ENCODE measurements around the gene DENND6B. TPM values are rescaled to one million over a fixed set of nuclear protein-coding genes. Genes with fewer than 3 reads are reported as not detected.

The DENND6B gene
- total and polyA plus RNA-seq, 2 of the 13 experiments (the other 11 are each of a cell fraction or from before 2014, with no cell fraction given): 0.95 to 3.8 TPM

DNA sequence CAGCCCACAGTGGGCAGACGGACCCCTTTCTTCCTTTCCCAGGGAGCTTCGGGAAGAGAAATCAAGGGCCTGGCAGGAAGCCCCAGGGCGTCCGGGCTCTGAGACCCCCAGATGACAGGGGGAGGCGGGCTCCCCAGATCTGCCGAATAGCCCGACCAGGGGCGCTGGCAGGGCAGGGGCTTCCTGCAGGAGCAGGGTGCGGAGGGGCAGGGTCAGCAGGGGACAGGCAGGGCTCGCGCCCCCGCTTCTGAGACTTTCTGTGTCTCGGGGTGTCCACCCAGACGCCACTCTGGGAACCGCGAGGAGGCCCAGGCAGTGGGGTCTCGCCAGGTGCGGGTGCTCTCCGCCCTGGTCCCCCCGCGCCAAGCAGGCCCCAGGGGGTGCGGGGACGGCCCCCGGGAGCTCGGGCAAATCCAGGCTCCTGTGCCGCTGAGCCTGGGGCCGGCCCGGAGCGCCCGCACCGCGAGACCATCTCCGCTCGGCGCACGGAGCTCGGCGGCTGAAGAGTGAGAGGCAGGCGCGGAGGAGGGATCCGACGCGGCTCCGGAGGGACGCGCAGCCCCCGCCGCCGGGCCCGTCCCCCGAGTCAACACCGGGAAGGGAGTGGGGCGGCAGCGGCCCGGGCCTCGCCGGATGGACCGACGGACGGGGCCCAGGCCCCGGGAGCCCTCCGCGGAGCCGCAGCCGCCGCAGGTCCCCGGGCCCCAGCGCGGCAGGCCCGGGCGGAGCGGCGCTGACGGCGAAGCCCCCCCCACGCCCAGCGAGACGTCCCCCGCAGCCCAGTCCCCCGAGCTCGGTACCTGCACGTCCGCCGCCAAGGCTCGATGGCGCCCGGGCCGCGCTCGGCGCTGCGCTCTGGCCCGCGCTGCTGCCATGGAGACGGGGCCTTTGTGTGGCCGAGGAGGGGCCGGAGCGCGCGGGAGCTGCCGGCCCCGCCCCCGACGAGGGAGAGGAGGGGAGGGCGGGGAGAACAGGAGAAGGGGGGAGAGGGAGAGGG is 19.8 kb downstream of the DENND6B start, which contains the start of gene PLXNB2 (continued):
- TF ChIP-seq ZFP91 (CRISPR knock-in tag; IDR thresholded peaks at IDR 0.05; ENCODE audit: borderline replicate concordance) (no peak), MYC (CRISPR knock-in tag; IDR thresholded peaks at IDR 0.05; ENCODE audit: borderline replicate concordance) (peak; percentile 36; the same call in 1 of the 2 replicates), THAP11 (CRISPR knock-in tag; IDR thresholded peaks at IDR 0.05) (no peak), SMAD9 (CRISPR knock-in tag; IDR thresholded peaks at IDR 0.05) (no peak), ZNF773 (CRISPR knock-in tag; IDR thresholded peaks at IDR 0.05; ENCODE audit: borderline replicate concordance) (no peak), ZNF720 (CRISPR knock-in tag; IDR thresholded peaks at IDR 0.05) (no peak), LBX2 (CRISPR knock-in tag; IDR thresholded peaks at IDR 0.05; ENCODE audit: borderline replicate concordance) (no peak), RCOR2 (CRISPR knock-in tag; IDR thresholded peaks at IDR 0.05) (no peak), SNRNP70 (IDR thresholded peaks at IDR 0.05; ENCODE audit: low read depth, low read length) (no peak), ZNF496 (CRISPR knock-in tag; IDR thresholded peaks at IDR 0.05; ENCODE audit: insufficient replicate concordance) (no peak), GABPB1 (CRISPR knock-in tag; IDR thresholded peaks at IDR 0.05) (no peak), ZNF652 (CRISPR knock-in tag; IDR thresholded peaks at IDR 0.05; ENCODE audit: borderline replicate concordance, low read depth) (no peak), ZBTB21 (CRISPR knock-in tag; IDR thresholded peaks at IDR 0.05) (no peak), ZNF101 (CRISPR knock-in tag; IDR thresholded peaks at IDR 0.05; ENCODE audit: borderline replicate concordance, low read depth) (no peak), ZNF235 (CRISPR knock-in tag; IDR thresholded peaks at IDR 0.05; ENCODE audit: borderline replicate concordance) (no peak), KDM6A (CRISPR knock-in tag; IDR thresholded peaks at IDR 0.05; ENCODE audit: low read depth) (no peak), FOXP1 (IDR thresholded peaks at IDR 0.05) (no peak), FOXP1 (CRISPR knock-in tag; IDR thresholded peaks at IDR 0.05) (no peak), ZNF816 (CRISPR knock-in tag; IDR thresholded peaks at IDR 0.05; ENCODE audit: borderline replicate concordance) (no peak), TMF1 (CRISPR knock-in tag; IDR thresholded peaks at IDR 0.05; ENCODE audit: low read depth) (no peak), E2F2 (CRISPR knock-in tag; IDR thresholded peaks at IDR 0.05; ENCODE audit: borderline replicate concordance) (no peak), SP2 (CRISPR knock-in tag; IDR thresholded peaks at IDR 0.05) (no peak), MXI1 (IDR thresholded peaks at IDR 0.05; ENCODE audit: borderline replicate concordance, low read depth, low read length) (peak; percentile 58; the same call in 1 of the 3 replicates)

Measured in HepG2 (cell line).